ENCODE results near the gene TBX4. TPM values are rescaled to one million over a fixed set of nuclear protein-coding genes. Genes with fewer than 3 reads are reported as not detected.
A peak's percentile ranks its signal among the peaks of the same experiment; 100 is the strongest.
"Not testable (repeated sequence)": the region's sequence is repeated elsewhere in the genome, so short reads cannot be mapped to it uniquely, and the experiment has no call there.

TBX4 gene
- total RNA-seq, 1 donor from 2014 or later, result 23.4 TPM

DNA sequence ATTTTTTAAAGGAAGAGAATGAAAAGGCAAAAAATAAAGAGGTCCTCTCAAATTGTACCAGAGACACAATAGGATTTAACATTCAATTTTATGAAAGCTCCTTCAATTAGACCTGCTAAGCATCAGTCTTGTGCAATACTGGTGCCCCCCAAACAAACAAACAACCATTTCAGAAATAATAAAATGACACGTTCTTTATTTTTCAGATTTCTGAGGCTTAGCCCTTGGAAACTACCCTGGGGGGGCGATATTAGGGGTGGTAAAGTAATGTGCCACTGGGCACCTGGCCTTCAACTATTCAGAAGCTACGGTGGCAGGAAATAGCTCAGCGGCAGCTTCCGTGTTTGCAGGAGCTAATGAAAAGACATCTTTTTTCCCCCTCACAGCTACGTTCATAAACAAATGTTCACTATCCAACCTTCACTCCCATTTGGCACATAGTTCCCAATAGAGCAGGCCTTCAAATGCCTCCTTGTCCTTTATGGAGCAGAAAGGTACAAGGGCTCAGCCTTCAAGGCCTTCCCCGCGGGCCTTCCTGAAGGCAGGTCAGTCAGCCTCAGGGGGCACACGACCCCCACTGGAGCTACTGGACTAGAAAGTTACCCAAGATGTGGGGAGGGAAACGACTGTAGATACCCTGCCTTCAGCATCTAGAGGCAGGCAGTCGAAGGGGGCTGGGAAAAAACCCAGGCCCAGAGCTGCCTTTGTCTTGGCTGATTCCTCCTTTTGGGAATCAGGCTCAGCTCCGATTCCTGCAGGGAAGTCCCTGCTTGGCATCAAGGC, 44.1 kb downstream of the TBX4 start:
- no peak for DNase-seq (ENCODE audit: low spot score)

DNA sequence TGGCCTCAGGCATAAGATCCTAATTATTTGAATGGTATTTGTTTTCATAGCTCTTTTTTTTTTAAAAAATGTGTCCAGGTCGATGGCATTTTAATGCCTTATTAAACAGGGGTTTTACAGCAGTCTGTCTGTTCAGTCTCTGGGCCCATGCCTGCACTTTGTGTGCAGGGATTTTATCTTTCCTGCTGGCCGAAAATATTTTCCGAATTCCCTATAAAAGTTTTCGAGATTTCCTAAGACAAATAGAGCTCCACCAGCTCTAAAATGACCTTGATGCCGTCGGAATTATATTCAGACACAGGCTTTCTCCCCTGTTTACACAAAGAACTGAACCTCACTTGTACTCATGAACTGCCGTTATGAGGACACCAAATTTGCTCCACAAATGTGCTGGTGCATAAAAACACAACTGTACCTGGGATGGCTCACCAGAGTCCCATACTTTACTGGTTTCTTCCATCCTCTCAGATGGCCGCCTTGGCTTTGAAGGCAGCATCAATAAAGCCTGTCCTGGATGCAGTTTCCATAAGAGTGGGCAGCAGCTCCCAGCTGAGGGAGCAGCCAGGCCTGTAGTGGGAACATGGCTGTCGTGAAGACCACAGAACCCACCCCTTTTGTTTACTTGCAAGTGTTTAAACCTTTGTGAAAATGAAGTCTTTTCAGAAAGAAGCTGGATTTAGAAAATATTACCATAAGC, 44.9 kb downstream of the TBX4 start:
- peak; percentile 81 for DNase-seq (ENCODE audit: low spot score)

DNA sequence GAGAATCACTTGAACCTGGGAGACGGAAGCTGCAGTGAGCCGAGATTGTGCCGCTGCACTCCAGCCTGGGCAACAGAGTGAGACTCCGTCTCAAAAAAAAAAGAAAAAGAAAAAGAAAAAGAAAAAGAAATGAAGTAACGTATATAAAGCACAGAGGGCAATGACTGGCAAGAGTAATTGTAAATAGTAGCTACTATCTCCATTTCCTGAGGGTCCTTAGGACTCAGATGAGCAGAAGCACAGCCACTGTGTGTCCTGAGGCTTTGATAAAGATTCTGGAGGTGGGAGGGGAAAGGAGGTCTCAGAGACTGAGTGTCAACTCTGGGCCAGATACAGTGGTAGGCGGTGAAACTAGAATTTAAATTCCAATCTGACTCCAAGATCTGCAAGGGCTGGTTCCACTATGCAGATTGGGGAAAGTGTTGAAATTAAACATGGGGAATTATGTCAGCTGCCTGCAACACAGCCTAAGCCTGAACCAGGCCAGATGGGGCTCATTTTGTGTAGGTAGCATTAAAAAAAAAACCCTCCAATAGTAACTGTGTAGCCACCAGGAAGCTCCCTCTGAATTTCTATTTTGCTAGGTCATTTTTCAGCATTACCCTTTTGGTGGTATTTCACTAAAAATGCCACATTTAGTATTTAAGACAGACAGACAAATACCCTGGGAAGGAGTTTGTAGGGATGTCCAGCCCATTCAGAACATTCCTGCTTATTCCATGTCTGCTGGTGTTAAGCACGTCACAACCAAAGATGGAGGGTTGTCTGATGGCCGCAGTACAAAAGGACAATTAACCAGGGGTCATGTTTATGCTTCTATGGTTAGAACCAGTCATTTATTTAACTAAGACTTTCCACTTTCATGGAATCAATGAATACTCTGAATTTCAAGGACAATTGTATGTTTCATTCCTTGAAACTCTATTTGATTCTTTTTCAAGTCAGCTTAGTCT, 46.1 kb downstream of the TBX4 start:
- no peak for DNase-seq (ENCODE audit: low spot score)

DNA sequence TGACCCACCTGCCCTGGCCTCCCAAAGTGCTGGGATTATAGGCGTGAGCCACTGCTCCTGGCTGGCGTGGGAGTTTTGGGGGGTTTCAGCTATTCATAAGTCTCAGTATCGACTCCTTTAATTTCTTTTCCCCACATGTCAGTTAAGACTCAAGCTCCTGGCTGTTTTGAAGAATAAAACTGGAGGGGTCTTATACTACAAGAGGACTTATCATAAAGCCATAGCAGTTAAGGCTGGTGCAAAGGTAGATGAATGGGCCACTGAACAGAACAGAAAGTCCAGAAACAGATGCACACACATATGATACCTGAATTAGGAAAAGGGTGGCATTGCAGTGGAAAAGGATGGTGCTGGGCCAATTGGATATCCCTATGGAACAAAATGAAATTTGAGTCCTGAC, 47.4 kb downstream of the TBX4 start:
- no peak for DNase-seq (ENCODE audit: low spot score)

DNA sequence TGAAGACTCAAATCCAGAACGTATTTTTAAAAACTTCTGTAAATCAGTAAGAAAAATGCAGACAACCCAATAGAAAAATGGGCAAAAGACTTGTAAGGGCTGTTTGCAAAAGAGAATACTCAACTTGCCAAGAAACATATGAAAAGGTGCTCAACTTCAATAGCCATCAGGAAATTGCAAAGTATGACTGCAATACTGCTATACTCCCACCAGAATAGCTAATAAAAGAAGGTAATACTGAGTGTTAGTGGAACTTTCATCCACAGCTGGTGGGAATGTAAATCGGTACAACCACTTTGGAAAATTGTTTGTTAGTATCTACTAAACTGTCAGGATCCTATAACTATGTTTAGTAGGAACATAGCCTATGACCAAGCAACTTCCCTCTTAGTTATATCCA, 48.1 kb downstream of the TBX4 start:
- DNase-seq (ENCODE audit: low spot score), result no peak

DNA sequence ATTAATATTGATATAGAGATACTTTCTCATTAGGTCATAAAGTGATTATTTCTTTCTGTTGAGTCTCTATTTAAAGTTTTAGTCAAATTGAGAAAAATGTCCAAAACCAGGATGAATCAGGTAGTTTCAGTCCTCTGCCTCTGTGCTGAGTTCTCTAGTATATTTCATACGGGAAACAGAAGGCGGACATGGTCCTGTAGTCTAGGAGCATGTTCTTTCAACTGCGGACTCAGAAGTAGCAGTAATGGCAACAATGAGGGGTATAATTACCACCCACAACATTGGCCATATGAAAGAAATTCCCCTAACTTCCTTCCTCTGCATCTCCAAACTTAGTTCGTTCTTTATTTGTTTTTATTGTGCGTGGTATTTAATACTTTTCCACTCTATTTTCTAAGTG, 50.1 kb downstream of the TBX4 start:
- DNase-seq (ENCODE audit: low spot score), result no peak

DNA sequence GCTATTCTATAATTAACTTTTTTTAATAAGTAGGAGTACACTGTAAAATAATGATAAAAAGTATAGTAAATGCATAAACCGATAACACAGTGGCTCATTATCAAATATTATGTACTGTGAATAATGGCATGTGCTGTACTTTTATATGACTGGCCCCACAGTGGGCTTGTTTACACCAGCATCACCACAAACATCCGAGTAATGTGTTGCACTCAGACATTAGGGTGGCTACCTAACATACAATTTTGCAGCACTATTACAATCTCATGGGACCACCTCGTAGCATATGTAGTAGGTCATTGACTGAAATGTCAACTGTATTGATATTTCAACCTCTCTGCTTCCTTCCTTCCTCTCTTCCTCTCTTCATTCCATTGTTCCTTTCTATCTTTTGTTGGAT, 51.7 kb downstream of the TBX4 start:
- no peak for DNase-seq (ENCODE audit: low spot score)

DNA sequence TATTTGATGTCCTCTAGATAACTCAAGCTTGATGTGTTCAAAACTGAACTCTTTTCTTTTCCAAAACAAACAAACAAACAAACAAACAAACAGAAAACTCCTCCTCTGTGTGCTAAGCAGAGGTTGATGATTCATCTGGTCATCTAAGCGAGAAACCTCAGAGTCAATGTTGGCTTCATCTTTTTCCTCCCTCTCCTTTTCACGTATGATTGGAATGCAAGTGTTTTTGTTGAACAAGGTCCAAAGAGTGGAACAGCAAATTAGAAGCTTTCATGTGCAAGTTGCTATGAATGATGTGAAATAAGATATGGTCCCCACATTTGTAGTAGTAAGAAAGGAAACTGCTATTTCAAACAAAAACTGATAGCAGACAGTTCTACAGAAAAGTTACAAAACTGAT, 52.5 kb downstream of the TBX4 start:
- DNase-seq (ENCODE audit: low spot score), result no peak

DNA sequence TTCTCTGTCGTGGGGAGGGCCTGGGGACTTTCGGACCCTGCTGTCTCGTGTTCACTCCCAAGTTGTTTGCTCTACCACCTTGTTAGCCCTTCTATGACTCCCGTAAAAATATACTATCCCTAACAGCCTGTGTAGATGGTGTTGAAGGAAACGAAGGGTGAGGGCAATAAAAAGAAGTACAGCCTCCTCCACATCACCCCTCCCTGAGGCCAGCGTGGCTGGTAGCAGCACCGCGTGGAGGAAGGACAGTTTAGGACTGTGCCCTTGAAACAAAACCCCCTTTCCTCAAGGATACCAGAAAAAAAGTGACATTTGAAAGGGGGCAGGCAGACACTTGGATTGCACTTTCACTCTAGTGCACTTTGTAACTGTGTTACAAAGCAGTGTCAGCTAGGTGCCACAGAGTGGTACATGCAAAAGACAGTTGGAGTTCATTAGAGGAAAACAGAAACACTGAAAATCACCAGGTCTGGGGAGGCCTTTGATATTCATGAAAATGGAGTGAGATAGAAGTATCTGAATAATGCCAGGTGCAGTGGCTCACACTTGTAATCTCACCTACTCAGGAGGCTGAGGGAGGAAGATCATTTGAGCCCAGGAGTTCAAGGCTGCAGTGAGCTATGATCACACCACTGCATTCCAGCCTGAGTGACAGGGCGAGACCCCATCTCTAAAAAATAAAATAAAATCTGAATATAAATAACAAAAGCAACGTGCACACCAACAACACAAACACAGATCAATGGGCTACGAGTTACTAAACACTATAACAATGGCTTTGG, 53.8 kb downstream of the TBX4 start:
- DNase-seq (ENCODE audit: low spot score), result no peak

DNA sequence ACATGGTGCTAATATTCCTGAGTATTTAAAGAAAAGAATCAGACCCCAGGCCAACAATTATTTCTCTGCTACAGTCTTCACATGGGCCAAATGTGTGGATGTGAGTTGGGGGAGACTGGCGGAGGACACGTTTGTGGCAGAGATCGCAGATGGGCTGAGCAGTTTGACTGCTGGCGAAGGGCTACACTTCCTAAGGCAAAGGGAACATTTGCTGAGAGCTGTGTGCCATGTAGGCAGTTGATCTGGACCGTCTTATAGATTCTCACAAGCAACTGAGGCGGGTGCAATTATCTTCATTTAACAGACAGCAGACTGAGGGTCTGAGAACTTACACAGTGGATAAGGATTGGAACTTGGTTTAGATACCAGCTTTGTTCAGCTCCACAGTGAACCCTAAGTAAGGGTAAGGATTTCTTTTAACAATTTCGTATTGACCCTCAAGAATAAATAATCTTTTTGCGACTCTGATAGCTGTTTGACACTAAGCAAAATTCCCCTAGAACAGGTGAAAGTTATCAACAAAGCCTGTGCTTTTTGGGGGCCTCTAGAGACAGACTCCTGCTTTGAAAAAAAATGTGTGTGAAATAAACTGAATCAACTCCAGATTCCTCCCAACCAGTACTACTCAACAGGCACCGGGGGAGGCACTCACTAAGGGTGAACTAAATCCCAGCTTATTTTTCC, 55.3 kb downstream of the TBX4 start:
- no peak for DNase-seq (ENCODE audit: low spot score)

DNA sequence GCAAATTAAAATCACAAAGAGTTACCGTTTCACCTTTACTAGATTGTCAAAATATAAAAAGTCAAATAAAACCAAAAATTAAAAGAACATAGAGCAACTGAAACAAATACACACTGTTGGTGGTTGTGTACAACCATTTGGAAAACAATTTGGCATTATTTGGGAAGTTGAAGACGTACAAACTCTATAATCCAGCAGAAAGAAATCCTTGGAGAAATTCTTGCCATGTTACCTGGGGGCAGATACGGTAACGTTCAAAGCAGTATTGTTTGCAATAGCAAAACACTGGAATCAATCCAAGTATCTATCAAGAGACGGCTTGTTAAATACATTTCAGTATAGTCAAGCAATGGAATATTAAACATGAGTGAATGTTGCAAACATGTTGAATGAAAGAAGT, 56.7 kb downstream of the TBX4 start:
- no peak for DNase-seq (ENCODE audit: low spot score)

DNA sequence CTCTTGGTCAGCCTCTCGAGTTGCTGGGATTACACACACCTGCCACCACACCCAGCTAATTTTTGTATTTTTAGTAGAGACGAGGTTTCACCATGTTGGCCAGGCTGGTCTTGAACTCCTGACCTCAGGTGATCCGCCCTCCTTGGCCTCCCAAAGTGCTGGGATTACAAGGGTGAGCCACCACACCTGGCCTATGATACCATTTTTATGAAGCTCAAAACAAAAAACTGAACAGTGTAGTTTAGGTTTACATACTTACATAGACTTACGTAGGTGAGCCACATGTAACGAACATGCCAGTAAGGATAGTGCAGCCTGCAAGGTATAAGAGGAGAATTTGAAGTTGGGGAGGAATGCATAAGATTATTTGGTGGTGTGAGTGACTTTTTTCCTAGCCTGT, 57.2 kb downstream of the TBX4 start:
- not testable (repeated sequence) for DNase-seq (ENCODE audit: low spot score)

DNA sequence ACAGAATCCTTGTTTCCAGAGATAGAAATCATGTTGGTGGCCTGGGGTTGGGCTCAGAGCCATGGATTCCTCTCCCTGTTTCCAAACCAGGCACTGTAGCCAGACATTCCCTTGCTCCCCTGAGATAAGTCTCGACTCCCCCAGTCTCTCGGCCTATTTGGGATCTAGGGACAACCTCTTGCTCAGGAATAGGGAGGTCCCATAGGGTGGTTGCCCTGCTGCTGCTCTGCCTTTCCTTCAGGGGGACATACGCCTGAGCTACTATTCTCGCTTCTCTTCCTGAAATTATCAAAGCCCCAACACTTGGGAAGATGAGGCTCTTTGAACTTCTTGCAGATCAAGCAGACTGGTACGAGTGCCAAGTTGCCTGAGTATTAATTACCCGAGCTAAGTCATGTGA, 58.0 kb downstream of the TBX4 start:
- DNase-seq (ENCODE audit: low spot score), result no peak

DNA sequence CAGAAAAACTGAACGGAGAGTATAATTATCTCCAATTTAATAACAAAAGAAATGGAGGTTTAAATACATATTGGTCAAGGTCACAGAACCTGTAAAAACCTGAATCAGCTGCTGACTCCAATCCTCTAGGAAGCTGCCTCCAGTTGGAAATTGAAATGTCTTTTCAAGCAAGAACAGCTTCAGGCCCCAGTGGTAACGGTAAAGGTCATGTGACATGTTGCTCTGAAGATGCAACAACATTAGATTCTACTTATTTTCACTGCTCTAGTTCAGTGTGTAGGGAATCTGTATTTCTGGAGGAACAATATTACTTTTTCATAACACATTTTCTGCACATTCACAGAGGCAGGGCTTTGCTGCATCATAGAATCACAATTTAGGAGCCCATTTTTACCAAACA, 58.8 kb downstream of the TBX4 start:
- DNase-seq (ENCODE audit: low spot score), result no peak

DNA sequence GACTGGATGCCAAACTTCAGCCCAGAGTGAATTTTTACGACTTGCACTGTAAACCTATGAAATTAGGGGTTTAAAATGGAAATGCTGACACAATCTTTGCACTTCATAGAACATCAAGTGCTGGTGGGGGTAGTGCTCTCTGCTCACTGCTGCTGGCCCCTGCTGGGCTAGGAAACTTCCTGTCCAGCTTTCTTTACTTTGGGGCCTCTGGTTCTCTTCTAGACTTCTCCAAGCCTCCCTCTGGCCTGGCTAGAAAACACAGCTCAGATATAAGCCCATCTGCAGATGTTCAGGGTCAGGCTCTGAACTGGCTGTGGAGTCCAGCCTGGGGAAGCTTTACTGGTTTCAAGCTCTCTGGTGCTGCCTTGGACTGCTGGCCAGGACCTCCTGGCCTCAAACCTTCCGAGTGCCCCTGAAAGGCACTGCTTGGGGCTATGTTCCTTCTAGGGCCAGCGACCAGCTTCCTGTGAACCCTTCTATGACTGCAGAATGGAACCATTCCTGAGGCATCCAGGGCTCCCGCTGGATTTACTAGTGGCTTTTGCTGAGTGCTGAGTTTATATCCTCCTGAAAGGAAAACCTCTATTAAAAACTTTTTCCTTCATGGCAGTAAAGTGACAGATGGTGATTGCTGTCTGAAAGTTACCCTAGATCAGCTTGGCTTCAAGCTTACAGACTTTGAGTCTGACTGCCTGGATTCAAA, 59.4 kb downstream of the TBX4 start:
- DNase-seq (ENCODE audit: low spot score), result peak; percentile 66

DNA sequence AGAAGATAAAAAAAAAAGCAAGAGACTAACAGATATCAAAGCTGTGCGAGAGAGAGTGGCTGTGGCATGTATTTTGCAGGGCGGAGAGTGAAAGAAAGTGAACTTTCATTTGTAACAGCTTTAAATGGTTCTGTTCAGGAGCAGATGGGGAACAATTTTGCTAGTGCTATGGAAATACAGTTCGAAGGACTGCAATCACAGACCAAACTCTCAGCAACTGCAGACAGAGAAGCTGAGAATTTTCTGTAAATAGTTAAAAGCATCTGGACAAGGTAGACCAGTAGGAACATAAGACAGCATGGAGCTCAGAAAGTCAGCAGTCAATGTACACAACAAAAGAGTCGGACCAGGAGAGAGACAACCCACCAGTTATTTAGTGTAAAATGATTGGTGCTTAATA, 62.3 kb downstream of the TBX4 start:
- no peak for DNase-seq (ENCODE audit: low spot score)

DNA sequence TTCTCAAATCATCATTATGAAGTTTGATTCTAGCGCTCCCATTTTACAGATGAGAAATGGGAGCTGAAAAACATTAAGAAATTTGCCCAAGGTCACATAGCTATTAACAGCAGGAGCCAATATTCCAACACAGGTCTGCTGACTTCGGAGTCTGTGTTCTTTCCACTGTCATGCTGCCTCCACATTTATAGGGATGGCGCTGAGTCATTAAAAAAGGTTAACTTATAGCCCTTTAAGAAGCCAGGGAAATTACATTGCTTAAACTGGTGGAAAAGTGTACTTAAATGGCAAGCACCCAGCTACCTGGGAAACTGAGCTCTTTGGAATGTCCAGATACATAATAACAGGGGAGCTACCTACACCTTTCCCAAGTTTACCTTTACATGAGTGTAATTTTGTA, 65.0 kb downstream of the TBX4 start:
- no peak for DNase-seq (ENCODE audit: low spot score)

DNA sequence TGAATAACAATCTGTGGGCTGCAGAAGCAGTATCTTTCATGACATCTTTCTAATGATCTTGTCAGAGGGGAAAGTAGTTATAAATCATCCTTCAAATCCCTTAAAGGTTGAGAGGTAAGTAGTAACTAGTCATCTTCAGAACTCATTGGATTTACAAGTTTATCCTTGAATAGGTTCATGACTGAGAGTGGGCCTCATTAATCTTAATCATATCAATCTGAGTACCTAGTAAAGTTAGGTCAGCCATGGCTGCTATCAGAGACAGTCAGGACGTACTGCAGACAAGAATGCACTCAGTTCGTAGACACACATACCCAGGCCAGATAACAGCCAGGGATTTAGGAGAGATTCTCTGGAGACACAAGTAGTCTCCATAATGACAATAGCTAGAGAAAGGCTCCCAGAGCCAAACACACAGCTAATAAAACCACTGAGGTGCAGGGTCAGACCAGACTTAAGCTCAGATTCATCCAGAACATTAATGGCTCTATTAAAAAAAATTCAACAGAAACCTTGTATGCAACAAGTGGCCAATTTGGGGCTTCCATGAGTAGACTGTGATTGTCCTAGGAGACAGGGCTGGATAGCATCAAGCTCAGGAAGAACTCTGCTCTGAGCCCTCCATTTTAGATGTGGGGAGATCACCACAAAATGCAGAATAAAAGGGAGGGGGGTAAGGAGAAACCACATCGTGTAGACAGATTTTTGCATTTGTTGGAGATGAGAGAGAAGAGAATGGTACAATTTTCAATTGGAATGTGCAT, 65.8 kb downstream of the TBX4 start:
- DNase-seq (ENCODE audit: low spot score), result peak; percentile 59

DNA sequence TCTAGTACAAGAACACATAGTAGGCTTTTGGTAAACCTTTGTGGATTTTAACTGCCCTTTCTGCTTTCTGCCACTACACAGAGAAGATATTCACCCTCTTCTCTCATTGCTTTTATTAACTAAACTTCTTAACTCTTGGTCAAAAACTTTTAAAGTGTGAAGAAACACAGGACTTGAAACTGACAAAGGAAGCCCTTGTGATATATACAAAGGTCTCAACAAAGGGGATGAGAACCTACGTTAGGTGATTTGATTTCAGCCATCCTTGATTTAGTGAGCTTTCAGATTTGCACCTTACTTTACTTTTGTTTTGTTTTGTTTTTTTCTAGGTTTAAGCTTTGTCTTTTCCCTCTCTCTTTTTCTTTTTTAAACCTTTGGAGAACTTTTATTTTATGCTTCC, 66.9 kb downstream of the TBX4 start:
- no peak for DNase-seq (ENCODE audit: low spot score)
